Uterus (tissue), 2 donors: ENCODE measurements around the gene ASTN1.

Experiments
- CTCF ChIP-seq, 4 experiments: fragments of 200-600 bp in 2 of 4; fragments of 450-650 bp in 2 of 4; sonication (generic) in 2 of 4; IDR thresholded peaks; one replicate each; pipeline ENCODE4 v1.5.1; 2016 to 2019; ENCODE audit warnings: antibody characterized with exemption in 4 of 4, mild to moderate bottlenecking in 2 of 4, moderate library complexity in 1 of 4
- POLR2A ChIP-seq, 2 donors: fragments of 450-650 bp; IDR thresholded peaks; one replicate each; pipeline ENCODE4 v1.6.1; 2016; ENCODE audit warnings: antibody characterized with exemption in 2 of 2, mild to moderate bottlenecking in 1 of 2, moderate library complexity in 1 of 2

DNA sequence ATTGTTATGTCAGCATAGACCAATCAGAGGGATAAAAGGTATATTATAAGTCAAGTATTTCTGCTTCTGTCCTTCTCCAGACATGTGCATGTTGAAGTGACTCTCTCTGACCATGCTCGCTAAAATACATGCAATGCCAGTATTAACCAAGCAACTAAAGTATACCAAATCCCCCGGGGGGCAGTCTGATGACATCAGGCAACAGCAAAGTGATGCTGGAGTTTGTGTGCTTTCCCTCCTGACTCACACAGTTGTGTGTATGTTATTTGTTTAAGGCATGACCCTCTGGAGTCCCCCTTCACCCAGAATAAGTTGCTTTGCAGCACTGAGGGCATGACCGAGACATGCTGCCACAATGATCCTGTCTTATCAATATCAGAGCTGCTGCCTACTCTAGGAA is 8.4 kb upstream of the ASTN1 start:
- no peak for TF ChIP-seq CTCF (IDR thresholded peaks at IDR 0.05)
- TF ChIP-seq POLR2A (IDR thresholded peaks at IDR 0.05): no peak
